Astrocyte of the cerebellum (primary cell): ENCODE measurements around the gene EHD3.

ENCODE experiments used
- DNase-seq: peaks from one replicate; pipeline ENCODE4 v3.0.0-alpha.2; 2011; ENCODE audit warnings: low read depth
- H3K4me3 ChIP-seq: 2 replicates; pipeline ENCODE4 v1.5.1; 2011; ENCODE audit warnings: mild to moderate bottlenecking, low read depth, low read length, moderate library complexity
- in situ Hi-C: cut with HindIII; loops from 2 replicates; pipeline ENCODE4 v1.10.0; 2017; ENCODE audit warnings: low sequenced_read_pairs
- TF ChIP-seq, protein P1 (sequence below): IDR thresholded peaks from 2 replicates; pipeline ENCODE4 v1.5.1; 2012; ENCODE audit warnings: low read length, low read depth, moderate library complexity, mild to moderate bottlenecking; ENCODE audit errors: missing control alignments

The EHD3 gene

DNA sequence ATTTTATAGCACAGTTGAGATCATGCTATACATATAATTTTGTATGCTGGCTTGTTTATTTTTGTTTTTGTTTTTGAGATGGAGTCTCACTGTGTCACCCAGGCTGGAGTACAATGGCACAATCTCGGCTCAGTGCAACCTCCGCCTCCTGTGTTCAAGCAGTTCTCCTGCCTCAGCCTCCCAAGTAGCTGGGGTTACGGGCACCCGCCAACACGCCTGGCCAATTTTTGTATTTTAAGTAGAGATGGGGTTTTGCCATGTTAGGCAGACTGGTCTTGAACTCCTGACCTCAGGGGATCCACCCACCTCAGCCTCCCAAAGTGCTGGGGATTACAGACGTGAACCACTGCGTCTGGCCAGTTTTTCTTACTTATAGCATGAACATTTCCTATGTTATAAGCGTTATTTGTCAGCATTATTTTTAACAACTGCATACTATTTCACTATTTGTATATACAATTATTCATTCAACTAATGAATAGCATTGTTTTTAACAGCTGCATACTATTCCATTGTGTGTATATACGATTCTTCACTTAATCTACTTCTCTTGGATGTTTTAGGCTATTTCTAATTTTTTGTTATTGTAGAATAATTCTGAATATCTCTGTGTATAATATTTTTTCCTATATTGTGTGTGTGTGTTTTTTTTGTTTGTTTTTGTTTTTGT is 3.5 kb downstream of the EHD3 start:
- H3K4me3 ChIP-seq: no peak overlapping the region
- TF ChIP-seq, protein P1, sequence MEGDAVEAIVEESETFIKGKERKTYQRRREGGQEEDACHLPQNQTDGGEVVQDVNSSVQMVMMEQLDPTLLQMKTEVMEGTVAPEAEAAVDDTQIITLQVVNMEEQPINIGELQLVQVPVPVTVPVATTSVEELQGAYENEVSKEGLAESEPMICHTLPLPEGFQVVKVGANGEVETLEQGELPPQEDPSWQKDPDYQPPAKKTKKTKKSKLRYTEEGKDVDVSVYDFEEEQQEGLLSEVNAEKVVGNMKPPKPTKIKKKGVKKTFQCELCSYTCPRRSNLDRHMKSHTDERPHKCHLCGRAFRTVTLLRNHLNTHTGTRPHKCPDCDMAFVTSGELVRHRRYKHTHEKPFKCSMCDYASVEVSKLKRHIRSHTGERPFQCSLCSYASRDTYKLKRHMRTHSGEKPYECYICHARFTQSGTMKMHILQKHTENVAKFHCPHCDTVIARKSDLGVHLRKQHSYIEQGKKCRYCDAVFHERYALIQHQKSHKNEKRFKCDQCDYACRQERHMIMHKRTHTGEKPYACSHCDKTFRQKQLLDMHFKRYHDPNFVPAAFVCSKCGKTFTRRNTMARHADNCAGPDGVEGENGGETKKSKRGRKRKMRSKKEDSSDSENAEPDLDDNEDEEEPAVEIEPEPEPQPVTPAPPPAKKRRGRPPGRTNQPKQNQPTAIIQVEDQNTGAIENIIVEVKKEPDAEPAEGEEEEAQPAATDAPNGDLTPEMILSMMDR: no peak
- in situ Hi-C loops: no loop called here
- DNase-seq: no peak

- in situ Hi-C loops: no loop called here
- TF ChIP-seq, protein P1: no peak
- H3K4me3 ChIP-seq: no peak overlapping the region
- DNase-seq: no peak
These were observed 4.4 kb downstream of the EHD3 start for GRCh38 chr2:31238126-31238905.

DNA sequence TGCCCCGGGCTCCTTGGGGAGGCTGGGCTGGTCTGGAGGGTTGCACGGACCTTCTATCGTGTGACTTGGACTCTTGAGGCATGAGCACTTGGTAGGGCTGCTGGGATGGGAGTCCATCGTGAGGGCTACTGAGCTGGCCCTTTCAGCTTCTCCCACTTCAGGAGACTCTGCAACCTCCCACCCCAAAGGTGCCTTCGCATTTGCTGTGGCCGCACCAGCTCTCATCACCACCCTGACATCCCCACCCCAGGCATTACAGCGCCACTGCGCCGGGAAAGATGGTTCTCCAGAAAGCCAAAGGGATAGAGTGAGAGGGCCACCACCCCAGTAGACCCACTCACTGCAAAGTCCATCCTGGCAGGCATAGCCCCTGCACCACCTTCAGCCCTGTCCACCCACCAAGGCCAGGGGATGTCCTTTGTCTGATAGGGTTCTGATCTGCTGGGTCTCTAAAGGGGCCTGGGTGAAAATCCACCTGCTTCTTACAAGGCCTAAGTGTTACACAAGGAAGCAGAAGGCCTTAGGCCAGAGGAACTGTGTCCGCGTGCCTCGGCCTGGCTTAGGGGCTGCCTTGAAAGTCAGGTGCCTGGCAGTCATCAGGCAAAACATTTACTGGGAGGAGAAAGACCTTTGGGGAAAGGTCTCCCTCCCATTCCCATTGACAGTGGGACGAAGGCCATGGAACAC is 5.1 kb downstream of the EHD3 start:
- in situ Hi-C loops: no loop called here
- DNase-seq: no peak
- TF ChIP-seq, protein P1: no peak
- no peak overlapping the region for H3K4me3 ChIP-seq

DNA sequence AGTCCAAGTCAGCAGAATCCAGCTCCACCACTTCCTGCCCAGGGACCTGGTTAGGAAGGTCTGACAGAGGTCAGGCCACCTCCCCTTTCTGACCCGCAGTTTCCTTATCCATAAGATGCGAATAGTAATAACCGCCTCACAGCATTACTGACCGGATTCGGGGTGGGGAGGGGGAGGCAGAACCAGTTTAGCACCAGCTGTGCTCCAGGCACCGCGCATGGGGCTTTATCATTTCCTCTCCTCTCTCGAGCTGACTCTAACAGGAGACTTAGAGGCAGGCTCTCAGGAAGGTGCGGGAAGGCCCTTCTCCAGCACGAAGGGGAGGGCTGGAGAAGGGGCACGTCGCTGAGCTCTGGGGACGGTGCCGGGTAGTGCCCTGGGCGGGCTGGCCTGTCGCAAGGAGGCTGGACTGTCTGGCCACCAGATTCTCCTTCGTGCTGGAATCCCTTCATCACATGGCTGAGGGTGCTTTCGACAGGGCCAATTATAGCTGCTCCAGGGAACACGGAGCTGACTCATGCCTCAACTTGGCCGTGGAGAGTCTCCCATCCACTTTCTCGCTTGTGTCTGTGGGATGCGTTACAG is 5.7 kb downstream of the EHD3 start:
- DNase-seq: peak; percentile 34
- in situ Hi-C loops: no loop called here
- no peak overlapping the region for H3K4me3 ChIP-seq
- TF ChIP-seq, protein P1: no peak

GRCh38 chr2:31240381-31241365 is 6.7 kb downstream of the EHD3 start:
- TF ChIP-seq, protein P1: no peak
- no peak for DNase-seq
- in situ Hi-C loops: no loop called here
- no peak overlapping the region for H3K4me3 ChIP-seq
